GM21786 (cell line): Measurements from ENCODE around the gene NOC4L.

Experiments
- ATAC-seq: cut with Tn5 transposase; IDR thresholded peaks from one replicate; pipeline ENCODE4 v1.9.1; 2021; ENCODE audit not compliant: unreplicated experiment

Gene NOC4L

DNA sequence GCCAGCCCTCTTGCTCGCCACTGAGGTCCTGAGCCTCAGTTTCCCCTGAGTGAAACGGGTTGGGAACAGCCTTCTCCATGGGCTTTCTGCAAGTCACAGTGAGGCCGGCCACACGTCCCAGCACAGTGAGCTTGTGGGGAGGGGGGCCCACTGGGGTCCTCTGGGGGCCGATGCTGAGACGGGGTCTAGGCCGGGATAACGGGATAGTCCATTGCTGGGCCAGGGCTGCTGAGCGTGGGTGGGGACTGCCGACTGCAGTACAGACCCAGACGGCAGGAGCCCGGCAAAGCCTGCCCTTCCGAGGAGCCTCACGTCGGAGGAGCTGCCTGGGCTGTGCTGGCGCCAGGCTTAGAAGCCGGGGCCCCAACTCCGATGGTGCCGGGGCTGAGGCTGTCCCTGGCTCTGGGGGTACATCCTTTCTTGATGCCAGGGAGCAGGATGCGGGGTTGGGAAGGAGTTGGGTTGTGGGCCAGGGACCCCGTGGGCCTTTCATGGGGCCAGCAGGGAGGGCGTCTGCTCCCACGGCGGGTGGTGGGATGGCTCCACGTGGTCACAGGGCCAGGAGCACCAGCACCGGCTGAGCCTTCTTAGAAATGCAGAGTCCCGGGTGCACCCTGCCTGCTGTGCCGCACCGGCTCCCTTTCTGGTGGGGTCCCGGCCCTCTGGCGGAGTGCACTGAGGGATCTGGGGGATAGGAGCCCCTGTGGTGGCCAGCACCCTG is 24.2 kb downstream of the NOC4L start:
- no peak for ATAC-seq

DNA sequence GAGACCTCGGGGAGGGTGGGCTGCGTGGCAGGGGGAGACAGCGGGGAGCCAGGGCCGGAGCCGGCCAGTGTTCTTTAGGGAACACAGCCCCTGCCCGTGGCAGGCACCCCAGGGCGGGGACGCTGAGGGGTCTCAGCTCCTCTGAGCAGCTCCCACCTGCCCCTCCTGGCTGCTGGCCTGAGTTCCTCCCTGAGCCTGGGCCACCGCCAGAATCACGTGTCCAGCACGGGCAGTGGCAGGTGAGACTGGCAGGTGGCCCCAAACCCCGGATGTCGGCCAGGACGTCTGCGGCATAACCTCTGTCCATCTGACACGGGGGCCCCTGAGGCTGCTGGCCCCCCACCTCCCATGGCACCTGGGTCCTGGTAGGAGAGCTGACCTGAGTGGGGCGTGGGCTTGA is 25.1 kb downstream of the NOC4L start:
- no peak for ATAC-seq

DNA sequence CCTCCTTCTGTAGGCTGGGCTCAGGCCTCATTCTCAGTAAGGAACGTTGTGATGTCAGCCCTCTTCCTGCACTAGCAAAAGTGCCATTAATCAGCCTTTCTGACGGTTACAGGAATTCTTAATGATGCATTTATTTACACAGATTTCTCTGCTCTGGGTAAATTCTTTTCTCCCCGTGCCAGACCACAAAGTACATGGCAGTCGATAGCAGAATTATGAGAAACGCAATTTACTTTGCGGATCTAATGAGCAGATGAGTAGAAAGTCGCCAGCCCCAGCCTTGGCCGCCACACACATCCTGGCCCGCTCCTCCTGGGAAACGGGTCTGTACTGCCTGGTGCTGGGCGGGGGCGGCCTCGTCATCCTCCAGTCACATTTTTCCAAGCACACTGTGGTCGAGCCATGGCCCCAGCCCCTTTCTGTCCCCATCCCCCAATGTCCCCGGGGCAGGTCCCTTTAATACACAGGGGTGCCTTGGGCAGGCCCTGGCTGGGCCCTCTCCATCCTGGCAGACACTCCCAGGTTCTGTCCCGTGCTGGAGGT is 25.9 kb downstream of the NOC4L start:
- ATAC-seq: no peak

DNA sequence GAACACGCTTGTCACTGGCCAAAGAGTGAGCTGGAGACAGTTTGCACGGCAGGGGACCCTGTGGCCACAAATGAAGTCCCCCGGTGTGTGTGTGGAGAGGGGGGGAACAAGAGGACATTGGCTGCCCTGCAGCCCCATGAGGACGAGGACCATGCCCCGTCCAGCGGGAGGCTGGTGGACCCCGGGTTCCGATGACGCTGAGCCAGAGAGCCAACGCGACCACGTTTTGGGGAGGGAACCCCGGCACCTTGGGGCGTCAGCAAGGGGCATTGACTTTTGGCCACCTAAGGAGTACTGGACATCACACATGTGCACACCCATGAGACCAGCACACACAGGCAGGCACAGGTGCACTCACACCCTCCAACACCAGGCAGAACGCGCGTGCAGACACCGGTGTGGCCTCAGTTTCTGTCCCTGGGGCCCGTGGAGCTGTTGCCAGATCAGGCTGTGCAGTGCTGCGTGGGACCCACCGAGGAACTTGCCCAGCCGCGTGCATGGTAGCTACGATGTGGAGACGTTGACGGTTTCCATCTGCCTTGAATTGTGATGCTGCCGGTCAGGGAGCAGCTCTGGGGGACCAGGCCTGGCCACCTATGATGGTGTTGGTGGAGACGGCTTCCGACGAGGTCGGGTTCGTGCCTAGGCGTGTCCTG is 26.5 kb downstream of the NOC4L start:
- no peak for ATAC-seq

DNA sequence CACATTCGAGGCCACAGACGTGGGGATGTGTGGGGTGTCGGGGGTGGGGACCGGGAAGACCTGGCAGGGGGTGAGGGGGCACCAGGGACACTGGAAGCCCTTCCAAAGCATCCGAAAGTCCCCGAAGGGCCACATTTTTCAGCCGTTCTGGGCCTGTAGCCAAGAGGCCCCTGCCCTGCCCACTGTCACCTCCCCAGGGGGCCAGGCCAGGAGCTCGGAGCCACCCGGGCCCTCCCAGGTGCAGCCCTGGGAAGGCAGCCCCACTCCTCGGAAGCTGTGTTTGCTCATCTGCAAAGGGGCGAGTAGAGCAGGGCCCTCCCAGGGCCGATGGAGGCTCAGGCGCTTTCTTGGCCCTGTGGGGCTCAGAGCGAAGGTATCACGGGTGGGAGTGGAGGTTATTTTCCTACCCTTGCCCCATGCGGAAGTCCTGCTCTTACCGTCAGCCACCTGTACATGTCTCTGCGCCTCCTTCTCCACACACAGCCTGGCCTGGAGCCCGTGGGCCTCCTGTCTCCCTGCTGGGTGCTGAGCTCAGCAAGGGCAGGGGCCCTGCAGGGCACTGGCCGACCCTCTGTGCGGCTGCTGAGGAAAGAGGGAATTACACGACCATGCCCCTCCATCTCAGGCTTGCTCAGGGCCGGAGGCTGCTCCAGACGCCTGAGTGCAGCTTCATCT is 27.2 kb downstream of the NOC4L start:
- ATAC-seq: no peak

DNA sequence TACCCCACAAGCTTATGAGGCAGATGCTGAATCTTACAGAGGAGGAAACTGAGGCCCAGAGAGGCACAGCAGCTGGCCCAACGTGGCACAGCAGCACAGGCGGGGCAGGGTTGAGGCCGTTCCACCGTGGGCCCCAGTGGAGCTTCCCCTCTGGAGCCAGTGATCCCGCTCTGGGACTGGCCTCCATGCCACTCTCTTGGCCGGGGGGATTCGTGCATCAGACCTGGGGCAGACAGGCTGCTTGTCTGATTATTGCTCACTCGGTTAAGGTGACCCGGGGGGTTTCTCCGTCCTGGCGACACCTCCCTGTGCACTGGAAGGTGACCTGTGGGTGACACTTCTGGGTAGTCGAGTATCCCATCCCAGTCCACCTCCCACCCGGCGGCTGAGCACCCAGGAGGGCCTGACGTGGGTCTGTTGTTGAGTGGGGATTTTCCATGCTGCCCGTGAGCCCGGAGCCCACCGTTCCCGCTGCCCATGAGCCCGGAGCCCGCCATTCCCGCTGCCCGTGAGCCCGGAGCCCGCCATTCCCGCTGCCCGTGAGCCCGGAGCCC is 27.8 kb downstream of the NOC4L start:
- ATAC-seq: no peak

DNA sequence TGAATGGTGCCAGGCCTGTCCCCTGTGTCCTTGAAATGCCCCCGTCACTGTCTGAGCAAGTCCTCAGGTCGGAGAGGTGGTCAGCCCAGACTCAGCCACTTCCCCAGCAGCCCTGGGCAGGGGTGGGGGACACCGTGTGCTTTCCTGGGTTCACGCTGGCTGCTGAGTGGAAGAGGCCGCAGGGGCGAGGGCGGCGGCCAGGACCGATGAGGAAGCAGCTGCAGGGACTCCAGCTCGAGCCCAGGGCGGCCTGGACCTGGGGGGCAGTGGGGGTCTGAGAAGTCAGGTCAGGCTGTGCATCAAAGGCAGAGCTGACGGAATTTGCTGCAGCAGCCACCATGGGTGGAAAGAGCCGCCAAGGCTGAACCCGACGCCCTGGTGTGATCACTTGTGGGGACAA is 28.4 kb downstream of the NOC4L start:
- ATAC-seq: no peak

DNA sequence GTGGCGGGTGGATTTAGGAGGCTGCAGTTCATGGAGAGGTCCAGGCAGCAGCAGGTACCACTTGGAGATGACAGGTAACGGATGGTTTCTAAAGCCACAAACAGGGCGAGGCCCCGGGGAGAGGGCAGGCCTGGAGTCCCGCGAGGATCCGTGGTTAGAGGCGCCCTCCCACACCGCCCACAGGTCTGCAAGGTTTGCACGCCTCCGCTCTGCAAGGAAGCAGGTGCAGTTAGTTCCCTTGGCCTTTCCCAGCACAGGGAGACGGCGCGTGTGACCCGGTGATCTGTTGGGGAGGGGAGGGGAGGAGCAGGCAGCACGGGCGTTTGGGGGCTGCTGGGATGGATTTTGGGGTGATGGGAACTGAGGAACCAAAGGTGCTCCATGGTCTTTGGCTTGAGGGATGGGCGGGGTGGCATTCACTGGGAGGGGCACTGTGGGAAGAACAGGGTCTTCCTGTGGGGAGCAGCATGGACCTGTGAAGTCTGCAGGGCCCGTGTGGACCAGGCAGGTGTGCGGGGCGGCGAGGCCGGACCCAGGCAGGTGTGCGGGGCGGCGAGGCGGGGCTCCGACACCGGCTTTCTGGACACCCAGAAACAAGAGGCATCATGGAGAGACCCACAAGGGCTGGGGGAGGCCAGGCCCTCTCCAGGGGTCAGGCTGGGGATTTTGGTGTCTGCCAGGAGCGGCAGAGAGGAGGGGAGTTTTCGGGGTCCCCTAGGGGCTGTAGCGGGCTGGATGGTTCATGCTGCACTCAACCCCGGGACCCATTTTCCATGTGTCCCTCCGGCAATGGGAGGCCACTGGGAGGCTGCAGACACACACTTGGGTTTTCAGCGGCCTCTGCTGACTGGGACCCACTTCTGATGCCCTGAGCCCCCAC is 29.1 kb downstream of the NOC4L start:
- no peak for ATAC-seq

DNA sequence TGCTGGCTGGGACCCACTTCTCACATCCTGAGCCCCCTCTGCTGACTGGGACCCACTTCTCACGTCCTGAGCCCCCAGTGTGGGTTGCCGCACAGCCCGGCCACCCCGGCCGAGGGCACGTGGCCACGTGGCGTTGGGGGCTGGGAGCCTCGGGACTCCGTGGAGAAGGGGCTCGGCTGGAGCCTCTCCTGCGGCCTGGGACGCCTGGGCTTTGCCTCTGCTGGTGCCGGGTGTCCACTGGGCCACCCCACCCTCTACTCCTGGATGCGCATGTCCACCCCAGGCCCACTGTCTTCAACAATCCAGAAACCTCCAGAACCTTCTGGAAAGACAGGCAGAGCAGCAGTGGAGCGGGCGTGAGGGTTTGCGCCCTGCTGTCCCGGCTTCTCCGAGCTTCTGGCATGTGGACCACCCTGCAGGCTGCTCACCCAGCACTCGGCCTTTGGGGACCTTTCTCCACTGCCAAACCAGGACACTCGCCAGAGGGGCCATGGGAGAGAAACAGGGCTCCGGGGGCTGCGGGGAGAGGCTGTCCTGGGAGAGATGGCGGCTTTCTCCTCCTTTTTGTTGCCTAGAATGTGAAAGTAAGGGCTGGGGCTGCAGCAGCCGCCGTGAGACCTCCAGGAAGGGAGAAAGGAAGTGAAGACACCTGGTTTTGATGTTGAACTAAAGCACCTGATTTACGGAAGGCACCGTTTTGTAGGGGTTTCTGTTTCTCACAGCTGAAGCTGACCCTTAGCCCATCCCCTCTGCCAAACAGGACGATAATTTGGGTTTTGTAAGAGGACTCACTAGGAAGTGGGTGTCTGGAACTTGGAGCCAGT is 30.0 kb downstream of the NOC4L start:
- no peak for ATAC-seq

DNA sequence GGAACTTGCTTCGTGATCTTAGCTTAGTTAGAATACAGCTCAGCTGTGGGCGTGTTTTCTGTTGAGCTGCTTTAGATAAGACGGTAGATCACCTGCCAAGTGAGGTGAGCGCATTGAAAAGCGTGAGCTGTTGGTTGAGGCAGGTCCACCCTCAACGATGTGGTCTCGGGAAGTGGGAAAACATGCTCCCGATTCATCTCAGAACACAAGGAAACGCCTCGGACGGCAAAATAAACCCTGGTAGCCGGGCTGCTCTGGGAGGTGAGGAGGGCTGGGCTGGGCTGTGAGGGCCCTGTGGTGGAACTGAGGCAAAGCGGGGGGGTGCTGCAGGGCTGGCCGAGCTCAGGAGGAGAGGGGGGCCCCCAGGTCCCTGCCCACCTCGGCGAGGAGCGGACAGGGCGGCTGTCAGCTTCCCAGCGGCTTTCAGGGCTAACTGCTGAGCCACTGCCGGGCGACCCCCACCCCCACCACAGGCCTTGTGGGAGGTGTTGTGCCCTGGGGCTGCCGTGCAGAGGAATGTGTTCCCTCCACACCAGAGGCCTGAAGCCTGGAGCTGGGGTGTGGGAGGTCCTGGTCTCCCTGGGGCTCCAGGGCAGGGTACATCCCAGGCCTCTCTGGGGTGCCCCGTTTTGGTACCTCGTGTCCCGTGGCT is 30.7 kb downstream of the NOC4L start:
- no peak for ATAC-seq

DNA sequence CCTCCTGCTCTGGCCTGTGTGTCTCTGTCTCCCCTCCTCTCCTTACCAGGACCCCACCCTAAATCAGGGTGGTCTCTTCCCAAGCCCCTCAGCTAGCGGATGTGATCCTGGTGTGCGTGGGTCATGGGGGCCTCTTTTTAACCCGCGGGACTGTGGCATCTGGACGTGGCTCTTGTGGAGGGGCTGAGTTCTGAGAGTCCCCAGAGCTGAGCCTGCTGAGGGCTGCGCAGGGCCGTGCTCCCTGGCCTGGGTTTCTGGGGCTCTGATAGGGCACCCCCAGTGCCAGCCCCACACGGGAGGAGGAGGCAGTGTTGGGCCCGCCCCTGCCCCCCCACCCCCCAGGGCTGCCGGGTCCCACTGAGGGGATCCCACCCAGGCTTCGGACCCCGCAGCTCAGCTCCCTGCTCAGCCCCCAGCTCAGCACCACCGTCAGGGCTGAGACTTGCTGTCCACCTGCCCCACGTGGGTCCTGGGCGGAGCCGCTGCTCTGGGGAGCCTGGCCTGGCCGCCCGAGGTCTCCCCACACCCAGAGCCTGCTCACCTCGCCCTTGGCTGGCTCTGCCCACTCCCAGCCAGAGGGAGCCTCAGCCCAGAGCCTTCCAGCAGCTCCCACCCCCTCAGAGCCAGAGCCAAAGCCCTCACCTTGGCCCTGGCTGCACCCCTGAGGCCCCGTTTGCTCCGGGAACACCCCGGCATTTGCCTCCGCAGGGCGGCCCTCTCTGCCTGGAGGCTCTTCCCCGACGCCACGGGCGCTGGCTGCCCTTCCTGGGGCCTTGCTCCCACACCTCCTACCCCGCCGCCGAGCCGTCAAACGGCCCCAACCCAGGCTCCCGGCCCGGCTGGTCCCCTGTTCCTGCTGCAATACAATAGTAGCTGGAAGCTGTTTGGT is 31.5 kb downstream of the NOC4L start:
- no peak for ATAC-seq

DNA sequence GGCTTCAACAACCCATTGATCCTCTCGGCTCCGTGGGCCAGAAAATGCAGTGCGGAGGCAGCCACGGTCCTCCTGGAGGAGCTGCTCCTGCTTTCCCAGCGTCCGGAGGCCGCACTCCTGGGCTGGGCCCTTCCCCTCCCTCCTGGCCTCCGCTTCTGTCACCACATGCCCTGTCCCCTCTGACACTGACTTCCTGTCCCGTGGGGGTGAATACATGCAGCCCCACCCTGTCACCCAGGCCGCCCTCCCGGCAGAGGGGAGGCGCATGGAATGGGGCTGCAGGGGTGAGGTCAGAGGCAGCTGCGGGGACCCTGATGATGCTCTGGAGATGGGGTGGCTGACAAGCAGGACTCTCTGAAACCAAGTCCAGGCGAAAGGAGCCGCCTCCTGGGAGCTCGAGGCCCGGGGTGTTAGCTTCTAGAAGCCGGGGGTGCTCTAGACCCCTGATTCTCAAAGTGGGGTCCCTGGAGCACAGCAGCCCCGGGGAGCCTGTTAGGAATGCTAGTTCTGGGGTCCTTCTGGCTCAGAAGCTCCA is 32.2 kb downstream of the NOC4L start:
- no peak for ATAC-seq

DNA sequence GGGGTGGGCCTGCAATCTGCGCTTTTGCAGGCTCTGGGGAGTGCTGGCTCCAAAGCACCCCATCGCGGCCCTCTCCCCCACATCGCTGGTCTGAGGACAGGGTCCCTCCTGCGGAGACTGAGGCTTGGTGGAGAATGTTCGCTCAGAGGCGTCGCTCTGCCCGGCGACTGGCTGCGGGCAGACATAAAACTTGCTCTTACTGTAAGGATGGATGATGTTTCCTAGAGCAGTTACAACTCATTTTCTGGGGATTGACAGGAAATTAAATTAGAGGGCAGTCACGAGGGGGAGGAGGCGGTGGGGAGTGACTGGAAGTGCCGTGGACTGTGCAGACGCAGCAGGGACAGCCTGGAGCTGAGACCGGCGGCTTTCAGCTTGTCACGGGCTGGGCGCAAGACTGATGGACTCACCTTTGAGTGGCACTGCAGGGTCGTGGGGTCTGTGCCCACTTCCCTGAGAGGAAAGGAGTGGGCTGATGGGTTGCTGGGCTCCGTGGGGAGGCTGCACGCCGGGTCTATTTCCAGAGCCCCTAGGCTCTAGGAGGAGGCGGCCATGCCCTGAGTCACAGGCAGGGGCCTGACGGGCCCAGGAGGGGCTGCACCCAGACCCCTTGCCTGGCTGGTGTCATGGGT is 32.8 kb downstream of the NOC4L start:
- ATAC-seq: no peak

DNA sequence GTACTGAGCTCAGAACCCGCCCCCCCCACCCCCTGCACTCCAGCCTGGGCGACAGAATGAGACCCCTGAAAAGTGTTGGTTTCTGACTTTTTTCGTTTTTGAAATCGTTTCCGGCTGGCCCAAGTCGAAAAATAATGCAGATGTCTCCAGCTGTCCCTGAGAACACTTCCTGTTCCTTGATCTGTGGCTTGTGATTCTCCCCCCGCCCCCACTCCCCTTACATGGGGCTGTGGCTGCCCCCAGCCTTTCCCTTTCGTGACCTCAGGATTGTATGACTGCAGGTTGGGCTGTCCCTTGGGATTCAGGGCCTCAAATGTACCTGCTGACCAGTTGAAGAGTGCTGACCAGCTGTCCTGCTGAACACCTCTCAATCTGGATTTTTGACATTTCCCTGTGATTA is 34.1 kb downstream of the NOC4L start:
- peak; percentile 58 for ATAC-seq

DNA sequence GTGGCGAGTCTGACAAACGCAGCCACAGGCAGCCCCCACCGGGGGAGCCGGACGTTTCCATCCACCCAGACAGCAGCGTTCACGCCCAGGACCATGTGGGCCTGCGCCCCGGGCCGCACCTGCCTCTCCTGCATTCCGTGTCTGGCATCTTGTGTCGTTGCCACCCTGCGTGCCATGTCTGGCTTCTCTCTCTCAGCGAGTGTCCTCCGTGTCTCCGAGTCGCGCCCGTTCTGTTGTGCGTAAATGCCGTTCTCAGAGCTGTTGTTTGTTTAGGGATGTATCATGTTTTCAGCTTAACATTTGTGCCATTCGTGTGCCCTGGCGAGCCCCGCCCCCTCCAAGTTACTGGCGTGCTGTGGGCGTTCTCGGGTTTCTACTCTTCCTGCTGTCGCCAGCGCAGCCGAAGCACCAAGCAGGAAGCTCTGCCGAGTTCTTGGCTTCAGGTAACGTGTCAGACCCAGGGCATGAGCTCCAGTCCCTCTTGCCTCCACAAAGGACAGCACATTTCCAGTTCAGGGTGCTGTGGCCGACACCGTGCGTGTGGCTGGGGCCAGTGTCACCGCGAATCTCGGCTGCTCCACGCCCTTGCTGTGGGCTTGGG is 34.6 kb downstream of the NOC4L start:
- ATAC-seq: no peak

DNA sequence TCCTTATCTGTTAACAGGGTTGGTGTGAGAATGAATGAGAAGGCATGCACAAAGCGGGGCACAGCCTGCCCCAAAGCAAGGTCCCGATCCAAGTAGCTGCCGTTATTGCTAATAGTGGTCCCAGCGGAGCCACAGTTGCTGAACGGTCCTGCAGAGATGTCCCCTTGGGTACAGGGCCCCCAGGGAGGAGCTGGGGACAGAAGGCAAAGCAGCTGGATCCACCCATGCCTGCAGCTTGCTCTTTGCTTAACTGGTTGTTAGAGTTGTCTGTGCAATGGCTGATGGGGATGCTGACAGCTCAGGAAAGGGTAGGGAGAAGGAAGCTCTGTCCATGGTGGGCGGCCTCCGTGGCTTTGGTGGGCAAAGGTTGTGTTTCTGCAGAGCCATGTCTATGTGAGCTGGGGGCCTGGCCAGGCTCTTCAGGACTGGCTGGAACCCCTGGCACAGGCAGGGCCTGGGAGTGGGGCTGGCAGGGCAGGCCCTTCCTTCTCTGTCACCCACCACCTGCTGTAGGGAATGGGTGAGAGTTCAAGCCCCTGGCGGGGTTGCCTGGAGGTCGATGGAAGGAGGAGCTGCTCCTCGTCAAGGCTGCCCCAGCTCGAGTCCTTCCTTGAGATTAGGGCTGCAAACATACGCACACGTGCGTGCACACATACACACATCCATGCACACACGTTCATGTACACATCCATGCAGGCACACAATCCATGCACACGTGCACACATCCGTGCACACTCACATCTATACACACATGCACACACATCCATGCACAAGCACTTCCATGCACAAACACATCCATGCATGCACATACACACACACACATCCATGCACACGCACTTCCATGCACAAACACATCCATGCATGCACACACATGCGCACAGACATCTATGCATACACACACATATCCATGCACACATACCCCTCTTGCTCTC is 35.4 kb downstream of the NOC4L start:
- no peak for ATAC-seq
